Natural killer cell (primary cell): Measurements from ENCODE around the gene ZNF324B. TPM values are rescaled to one million over a fixed set of nuclear protein-coding genes. Genes with fewer than 3 reads are reported as not detected.
A peak's percentile ranks its signal among the peaks of the same experiment; 100 is the strongest.
"Not testable (repeated sequence)": the region's sequence is repeated elsewhere in the genome, so short reads cannot be mapped to it uniquely, and the experiment has no call there.

Source experiments
- ATAC-seq, 3 donors: fragments of 150-1000 bp in 2 of 3; fragments of 200-7000 bp in 1 of 3; cut with Tn5 transposase; 1 replicate in 1 of 3; 2 replicates in 2 of 3; pipeline ENCODE4 v1.10.0; 2021; ENCODE audit warnings: mild to moderate bottlenecking in 2 of 3, moderate library complexity in 2 of 3
- DNase-seq, 2 donors: peaks; one replicate each; pipeline versions ENCODE4 v3.0.0 to v3.0.0-alpha.2; 2013 to 2021; ENCODE audit warnings: mixed read lengths in 1 of 2
- H3K27ac ChIP-seq: one replicate; pipeline ENCODE4 v1.5.1; 2013; ENCODE audit warnings: mild to moderate bottlenecking, low read length
- H3K27me3 ChIP-seq: one replicate; pipeline ENCODE4 v1.6.1; 2013; ENCODE audit warnings: low read length; ENCODE audit not compliant: control insufficient read depth, insufficient read depth
- H3K36me3 ChIP-seq: one replicate; pipeline ENCODE4 v1.6.1; 2013; ENCODE audit warnings: low read length; ENCODE audit not compliant: control insufficient read depth, insufficient read depth
- H3K4me1 ChIP-seq: one replicate; pipeline ENCODE4 v1.6.1; 2013; ENCODE audit warnings: low read length; ENCODE audit not compliant: control insufficient read depth, insufficient read depth
- H3K4me3 ChIP-seq: one replicate; pipeline ENCODE4 v1.5.1; 2013; ENCODE audit warnings: low read length
- H3K9me3 ChIP-seq: one replicate; pipeline ENCODE4 v1.6.1; 2013; ENCODE audit warnings: low read length; ENCODE audit not compliant: control insufficient read depth, insufficient read depth
- H3K27ac Mint-ChIP-seq, 2 donors: one replicate each; pipeline ENCODE4 v1.8.0; 2022; ENCODE audit warnings: mild to moderate bottlenecking in 2 of 2, mixed read lengths in 2 of 2, moderate library complexity in 1 of 2
- H3K27me3 Mint-ChIP-seq, 2 donors: one replicate each; pipeline ENCODE4 v1.8.0; 2022; ENCODE audit warnings: low read depth in 2 of 2, mixed read lengths in 2 of 2
- H3K36me3 Mint-ChIP-seq: one replicate; pipeline ENCODE4 v1.8.0; 2022; ENCODE audit warnings: mixed read lengths
- H3K4me1 Mint-ChIP-seq, 2 donors: one replicate each; pipeline ENCODE4 v1.8.0; 2022; ENCODE audit warnings: mixed read lengths in 2 of 2
- H3K4me3 Mint-ChIP-seq: one replicate; pipeline ENCODE4 v1.8.0; 2022; ENCODE audit warnings: mild to moderate bottlenecking, moderate library complexity, mixed read lengths
- H3K9me3 Mint-ChIP-seq, 2 donors: one replicate each; pipeline ENCODE4 v1.8.0; 2022; ENCODE audit warnings: mixed read lengths in 2 of 2
- CTCF ChIP-seq: fragments of 200-600 bp; IDR thresholded peaks from one replicate; pipeline ENCODE4 v1.8.0; 2022; ENCODE audit warnings: antibody characterized with exemption
- WGBS: methylation state at CpG from one replicate; pipeline ENCODE4 v1.1.7; 2013; ENCODE audit warnings: missing lambda C conversion rate; ENCODE audit not compliant: insufficient coverage; 5-methylcytosine and 5-hydroxymethylcytosine counted together
- intact Hi-C: fragments of 100-400 bp; cut with micrococcal nuclease; formaldehyde crosslinking; loops from one replicate; pipeline ENCODE4 v1.14.2; 2022
- total RNA-seq, 4 donors: library from RNA; stranded (reverse); fragments of 120-200 nt in 1 of 4; gene quantifications; one replicate each; pipeline versions ENCODE4 v1.2.3 to v1.2.4, GENCODE V29; 2013 to 2022

The ZNF324B gene
- total RNA-seq, 3 donors from 2014 or later (not counting 1 experiment from before 2014, with no cell fraction given) = 10.4 to 11.4 (median 11.4) TPM

DNA sequence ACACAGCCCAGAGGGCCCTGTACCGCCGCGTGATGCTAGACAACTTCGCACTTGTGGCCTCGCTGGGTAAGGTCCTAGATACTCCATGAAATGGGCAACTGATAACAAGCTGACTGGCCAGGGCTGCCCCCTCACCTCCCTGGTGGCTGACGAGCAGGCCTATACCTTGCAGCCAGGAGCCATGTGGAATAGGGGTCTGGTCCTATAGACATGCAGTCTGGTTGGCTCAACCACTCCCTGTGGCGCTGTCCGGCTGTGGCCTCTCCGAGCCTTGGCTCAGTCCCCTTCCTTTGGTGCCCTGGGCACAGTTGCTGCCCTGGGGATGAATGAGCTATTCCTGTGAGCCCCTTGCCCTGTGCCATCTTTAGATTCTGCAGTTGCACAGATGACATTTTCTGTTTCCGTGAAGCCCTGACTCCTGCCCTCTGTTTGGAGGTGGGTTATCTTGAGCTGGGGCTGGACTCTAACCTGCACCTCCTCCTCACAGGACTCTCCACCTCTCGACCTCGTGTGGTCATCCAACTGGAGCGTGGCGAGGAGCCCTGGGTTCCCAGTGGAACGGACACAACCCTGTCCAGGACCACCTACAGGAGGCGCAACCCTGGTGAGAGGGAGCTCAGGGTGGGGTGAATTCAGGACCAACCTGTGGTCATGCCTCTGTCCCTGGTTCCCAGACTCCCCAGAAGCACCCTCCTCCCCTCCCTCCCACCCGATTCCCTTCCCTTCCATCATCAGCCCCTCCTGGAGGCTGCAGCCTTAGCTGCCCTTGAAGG, 18.0 kb downstream of the ZNF324B start:
- Mint-ChIP-seq H3K27me3 (no peaks in the 10 kb centered on the region), H3K36me3 (no peaks in the 10 kb centered on the region), H3K9me3 (no peaks in the 10 kb centered on the region), H3K4me3 (peak overlapping the region; percentile 89), H3K27ac (peak overlapping the region in 1 of 2 donors; percentile 92), H3K4me1 (peaks cover 16 to 21% of the 10 kb centered on the region in 2 donors)
- H3K4me1 ChIP-seq = peaks cover 18% of the 10 kb centered on the region
- DNase-seq (no peak), ATAC-seq (no peak)
- no peaks in the 10 kb centered on the region for H3K27me3 ChIP-seq
- no peak for TF ChIP-seq CTCF
- WGBS = 92% methylated on average over 17 of the region's 17 CpGs
- intact Hi-C loops = no loop called here
- no peak overlapping the region for H3K27ac ChIP-seq
- peaks cover 22% of the 10 kb centered on the region for H3K36me3 ChIP-seq
- H3K9me3 ChIP-seq = no peaks in the 10 kb centered on the region
- no peak overlapping the region for H3K4me3 ChIP-seq

- H3K9me3 Mint-ChIP-seq, H3K27ac ChIP-seq, DNase-seq, ATAC-seq, H3K27ac Mint-ChIP-seq, H3K4me3 ChIP-seq, H3K9me3 ChIP-seq, H3K27me3 ChIP-seq, intact Hi-C loops, H3K36me3 Mint-ChIP-seq, H3K27me3 Mint-ChIP-seq: not testable (repeated sequence)
- H3K4me1 Mint-ChIP-seq = peaks cover 16 to 31% of the 10 kb centered on the region in 2 donors
- Histone ChIP-seq H3K36me3 (peaks cover 22% of the 10 kb centered on the region), H3K4me1 (peaks cover 27% of the 10 kb centered on the region)
- 97% methylated on average over 24 of the region's 53 CpGs for WGBS
- H3K4me3 Mint-ChIP-seq = peak overlapping the region; percentile 13
Measured at GRCh38 chr19:58470837-58471543, 19.6 kb downstream of the ZNF324B start.

GRCh38 chr19:58471736-58472135, 20.3 kb downstream of the ZNF324B start:
- H3K27ac ChIP-seq = no peak overlapping the region
- 96% methylated on average over 39 of the region's 39 CpGs for WGBS

More at GRCh38 chr19:58471736-58472135, 20.3 kb downstream of the ZNF324B start:
- no peaks in the 10 kb centered on the region for H3K36me3 Mint-ChIP-seq
- Histone ChIP-seq H3K9me3 (no peaks in the 10 kb centered on the region), H3K27me3 (no peaks in the 10 kb centered on the region), H3K4me3 (no peak overlapping the region), H3K36me3 (peaks cover 22% of the 10 kb centered on the region), H3K4me1 (peaks cover 28% of the 10 kb centered on the region)
- intact Hi-C loops = no loop called here
- DNase-seq (no peak), ATAC-seq (no peak)
- TF ChIP-seq CTCF = no peak
- H3K27ac Mint-ChIP-seq = no peak overlapping the region
- peaks cover 14 to 32% of the 10 kb centered on the region in 2 donors for H3K4me1 Mint-ChIP-seq
- H3K4me3 Mint-ChIP-seq = no peak overlapping the region
- H3K9me3 Mint-ChIP-seq = no peaks in the 10 kb centered on the region
- no peaks in the 10 kb centered on the region for H3K27me3 Mint-ChIP-seq
